Duodenal mucosa (tissue), 2 donors: ENCODE measurements around the gene BAHCC1.

Experiments used
- H3K27ac ChIP-seq: one replicate; pipeline ENCODE4 v1.7.0; 2013; ENCODE audit warnings: low read depth, low read length
- H3K27me3 ChIP-seq, 2 donors: one replicate each; pipeline ENCODE4 v1.7.0; 2013; ENCODE audit warnings: low read length in 2 of 2, control low read depth in 1 of 2; ENCODE audit not compliant: insufficient read depth in 2 of 2, control insufficient read depth in 1 of 2
- H3K36me3 ChIP-seq, 2 donors: one replicate each; pipeline ENCODE4 v1.7.0; 2013; ENCODE audit warnings: low read length in 2 of 2, control low read depth in 1 of 2; ENCODE audit not compliant: insufficient read depth in 2 of 2, control insufficient read depth in 1 of 2
- H3K4me1 ChIP-seq, 2 donors: one replicate each; pipeline ENCODE4 v1.7.0; 2013; ENCODE audit warnings: low read length in 2 of 2, control low read depth in 1 of 2; ENCODE audit not compliant: insufficient read depth in 2 of 2, control insufficient read depth in 1 of 2
- H3K4me3 ChIP-seq, 2 donors: one replicate each; pipeline ENCODE4 v1.7.0; 2013; ENCODE audit warnings: low read length in 2 of 2, low read depth in 1 of 2
- H3K9ac ChIP-seq, 2 donors: one replicate each; pipeline ENCODE4 v1.7.0; 2013; ENCODE audit warnings: low read length in 2 of 2, low read depth in 1 of 2
- H3K9me3 ChIP-seq, 2 donors: one replicate each; pipeline ENCODE4 v1.7.0; 2013; ENCODE audit warnings: low read length in 2 of 2, control low read depth in 1 of 2; ENCODE audit not compliant: control insufficient read depth in 1 of 2

The BAHCC1 gene

GRCh38 chr17:81486199-81486810 lies 91.0 kb downstream of the BAHCC1 start:
- no peak overlapping the region for H3K27ac ChIP-seq
- no peak overlapping the region for H3K9ac ChIP-seq
- peaks cover 31 to 37% of the 10 kb centered on the region in 2 donors for H3K4me1 ChIP-seq
- H3K9me3 ChIP-seq: no peaks in the 10 kb centered on the region
- no peaks in the 10 kb centered on the region for H3K36me3 ChIP-seq
- H3K4me3 ChIP-seq: no peak overlapping the region
- peaks cover 0 to 5% of the 10 kb centered on the region in 2 donors for H3K27me3 ChIP-seq

- Histone ChIP-seq H3K27me3 (peaks cover 0 to 5% of the 10 kb centered on the region in 2 donors), H3K9ac (peak overlapping the region in 1 of 2 donors; percentile 48), H3K36me3 (no peaks in the 10 kb centered on the region), H3K27ac (no peak overlapping the region), H3K4me1 (peaks cover 25 to 36% of the 10 kb centered on the region in 2 donors), H3K9me3 (no peaks in the 10 kb centered on the region), H3K4me3 (peak overlapping the region in 1 of 2 donors; percentile 60)
These were observed 91.8 kb downstream of the BAHCC1 start for GRCh38 chr17:81487089-81487486.

- no peaks in the 10 kb centered on the region for H3K36me3 ChIP-seq
- H3K4me1 ChIP-seq: peaks cover 22 to 36% of the 10 kb centered on the region in 2 donors
- no peaks in the 10 kb centered on the region for H3K9me3 ChIP-seq
- H3K27ac ChIP-seq: peak overlapping the region; percentile 66
- peaks cover 0 to 5% of the 10 kb centered on the region in 2 donors for H3K27me3 ChIP-seq
- H3K9ac ChIP-seq: peak overlapping the region; percentile 71 to 76
- H3K4me3 ChIP-seq: peak overlapping the region; percentile 60 to 67
These were observed 92.4 kb downstream of the BAHCC1 start for GRCh38 chr17:81487487-81488275.

- peak overlapping the region; percentile 71 to 76 for H3K9ac ChIP-seq
- H3K27me3 ChIP-seq: peaks cover 0 to 5% of the 10 kb centered on the region in 2 donors
- no peaks in the 10 kb centered on the region for H3K36me3 ChIP-seq
- H3K4me3 ChIP-seq: peak overlapping the region; percentile 60 to 67
- peak overlapping the region; percentile 66 for H3K27ac ChIP-seq
- no peaks in the 10 kb centered on the region for H3K9me3 ChIP-seq
- peaks cover 16 to 29% of the 10 kb centered on the region in 2 donors for H3K4me1 ChIP-seq
These were observed 93.1 kb downstream of the BAHCC1 start for GRCh38 chr17:81488276-81488860.

GRCh38 chr17:81489012-81489997 lies 94.0 kb downstream of the BAHCC1 start:
- Histone ChIP-seq H3K9ac (no peak overlapping the region), H3K9me3 (no peaks in the 10 kb centered on the region), H3K36me3 (no peaks in the 10 kb centered on the region), H3K27me3 (peaks cover 0 to 2% of the 10 kb centered on the region in 2 donors), H3K4me3 (no peak overlapping the region), H3K4me1 (peaks cover 10 to 21% of the 10 kb centered on the region in 2 donors), H3K27ac (no peak overlapping the region)

- Histone ChIP-seq H3K4me3 (no peak overlapping the region), H3K27me3 (peaks cover 0 to 2% of the 10 kb centered on the region in 2 donors), H3K9me3 (no peaks in the 10 kb centered on the region), H3K4me1 (peaks cover 4 to 15% of the 10 kb centered on the region in 2 donors), H3K36me3 (no peaks in the 10 kb centered on the region), H3K27ac (no peak overlapping the region), H3K9ac (no peak overlapping the region)
These were observed 95.0 kb downstream of the BAHCC1 start for GRCh38 chr17:81489998-81490992.

- H3K9me3 ChIP-seq: no peaks in the 10 kb centered on the region
- H3K36me3 ChIP-seq: no peaks in the 10 kb centered on the region
- peaks cover 0 to 2% of the 10 kb centered on the region in 2 donors for H3K27me3 ChIP-seq
- no peak overlapping the region for H3K4me3 ChIP-seq
- H3K27ac ChIP-seq: no peak overlapping the region
- H3K4me1 ChIP-seq: peaks cover 4 to 15% of the 10 kb centered on the region in 2 donors
- H3K9ac ChIP-seq: no peak overlapping the region
These were observed 95.9 kb downstream of the BAHCC1 start for GRCh38 chr17:81491181-81491581.

- H3K9me3 ChIP-seq: no peaks in the 10 kb centered on the region
- H3K36me3 ChIP-seq: no peaks in the 10 kb centered on the region
- no peak overlapping the region for H3K27ac ChIP-seq
- peaks cover 0 to 2% of the 10 kb centered on the region in 2 donors for H3K27me3 ChIP-seq
- H3K4me1 ChIP-seq: peaks cover 4 to 15% of the 10 kb centered on the region in 2 donors
- no peak overlapping the region for H3K4me3 ChIP-seq
- no peak overlapping the region for H3K9ac ChIP-seq
These were observed 96.5 kb downstream of the BAHCC1 start for GRCh38 chr17:81491761-81492160.

- no peak overlapping the region for H3K9ac ChIP-seq
- peaks cover 0 to 2% of the 10 kb centered on the region in 2 donors for H3K27me3 ChIP-seq
- H3K27ac ChIP-seq: no peak overlapping the region
- no peak overlapping the region for H3K4me3 ChIP-seq
- H3K36me3 ChIP-seq: no peaks in the 10 kb centered on the region
- H3K4me1 ChIP-seq: peaks cover 4 to 15% of the 10 kb centered on the region in 2 donors
- no peaks in the 10 kb centered on the region for H3K9me3 ChIP-seq
These were observed 96.9 kb downstream of the BAHCC1 start for GRCh38 chr17:81492202-81492601.
